OCI-LY3 (cell line): ENCODE data around the gene UNC13D.

Experiments used
- EZH2phosphoT487 ChIP-seq: fragments of 200-600 bp; shearing (Covaris generic); IDR thresholded peaks from 2 replicates; pipeline ENCODE4 v1.6.1; 2018; ENCODE audit warnings: antibody characterized with exemption, mixed run types, low read depth
- TF ChIP-seq, protein P1 (sequence below): fragments of 200-600, 300-600 bp; sonication (generic); IDR thresholded peaks from 2 replicates; pipeline ENCODE4 v1.5.1; 2014; ENCODE audit warnings: antibody characterized with exemption, low read length, low read depth

DNA sequence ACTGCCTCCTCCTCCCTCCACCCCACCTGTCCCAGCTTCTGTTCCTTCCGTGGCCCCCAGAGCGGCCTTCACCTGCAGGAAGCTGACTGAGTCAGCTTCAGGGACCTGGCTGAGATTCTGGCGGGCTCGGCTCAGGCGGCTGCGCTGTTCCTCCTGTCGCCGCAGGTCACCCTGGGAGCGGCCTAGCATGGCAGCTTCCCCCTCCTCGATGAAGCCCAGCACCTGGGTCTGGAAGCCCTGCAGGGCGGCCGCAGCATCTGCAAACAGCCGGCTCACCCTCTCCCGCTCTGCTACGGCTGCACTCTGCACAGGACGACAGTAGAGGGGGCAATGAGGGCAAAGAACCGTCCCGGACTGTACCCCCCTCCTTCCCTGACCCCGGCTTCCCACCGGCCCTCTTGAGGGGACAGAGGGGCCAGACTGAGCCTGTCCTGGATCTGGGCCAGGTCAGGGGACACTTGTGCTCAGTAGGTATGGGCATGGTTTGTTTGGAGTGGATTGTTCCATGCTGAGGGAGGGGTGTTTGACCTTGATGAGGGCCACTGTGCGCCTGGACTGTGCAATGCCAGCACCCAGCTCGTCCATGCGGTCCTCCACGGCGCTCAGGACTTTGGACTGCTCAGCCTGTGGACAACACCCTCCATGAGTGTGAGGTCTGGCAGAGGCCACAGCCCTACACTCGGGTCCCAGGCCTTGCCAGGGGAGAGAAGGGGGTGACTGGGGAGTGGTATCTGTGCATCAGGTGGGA is 32.2 kb upstream of the UNC13D start:
- TF ChIP-seq, protein P1, sequence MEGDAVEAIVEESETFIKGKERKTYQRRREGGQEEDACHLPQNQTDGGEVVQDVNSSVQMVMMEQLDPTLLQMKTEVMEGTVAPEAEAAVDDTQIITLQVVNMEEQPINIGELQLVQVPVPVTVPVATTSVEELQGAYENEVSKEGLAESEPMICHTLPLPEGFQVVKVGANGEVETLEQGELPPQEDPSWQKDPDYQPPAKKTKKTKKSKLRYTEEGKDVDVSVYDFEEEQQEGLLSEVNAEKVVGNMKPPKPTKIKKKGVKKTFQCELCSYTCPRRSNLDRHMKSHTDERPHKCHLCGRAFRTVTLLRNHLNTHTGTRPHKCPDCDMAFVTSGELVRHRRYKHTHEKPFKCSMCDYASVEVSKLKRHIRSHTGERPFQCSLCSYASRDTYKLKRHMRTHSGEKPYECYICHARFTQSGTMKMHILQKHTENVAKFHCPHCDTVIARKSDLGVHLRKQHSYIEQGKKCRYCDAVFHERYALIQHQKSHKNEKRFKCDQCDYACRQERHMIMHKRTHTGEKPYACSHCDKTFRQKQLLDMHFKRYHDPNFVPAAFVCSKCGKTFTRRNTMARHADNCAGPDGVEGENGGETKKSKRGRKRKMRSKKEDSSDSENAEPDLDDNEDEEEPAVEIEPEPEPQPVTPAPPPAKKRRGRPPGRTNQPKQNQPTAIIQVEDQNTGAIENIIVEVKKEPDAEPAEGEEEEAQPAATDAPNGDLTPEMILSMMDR, result peak; percentile 32
- TF ChIP-seq EZH2phosphoT487, result no peak
